Endothelial cell of umbilical vein (primary cell): Measurements from ENCODE around the gene SNX9. TPM values are rescaled to one million over a fixed set of nuclear protein-coding genes. Genes with fewer than 3 reads are reported as not detected.

Experiments
- BruUV-seq: library from RNA; stranded (reverse); fragments of 400-500 nt; replicated peaks from 2 replicates; lab custom pipeline; 2021; lab: Mats Ljungman, UMichigan
- CTCF ChIA-PET: fragments of 300-600, 350-600 bp; sonication (Branson Sonifier 250); formaldehyde crosslinking; loops from one replicate; lab custom pipeline; 2021; ENCODE audit warnings: antibody characterized with exemption, inconsistent platforms; lab: Charles Lee
- POLR2A ChIA-PET: fragments of 300-600, 350-600 bp; sonication (Branson Sonifier 250); formaldehyde crosslinking; loops from one replicate; lab custom pipeline; 2021; ENCODE audit warnings: antibody characterized with exemption, inconsistent platforms; lab: Charles Lee
- DNase-seq: peaks from one replicate; pipeline ENCODE4 v3.0.0-alpha.2; 2011; ENCODE audit warnings: low read depth, low spot score
- FAIRE-seq: peaks from 2 replicates; lab custom pipeline; 2011; peaks lifted over from hg19 to GRCh38; lab: Jason Lieb, UNC
- H2AFZ ChIP-seq: 2 replicates; pipeline ENCODE4 v1.6.0; 2012; ENCODE audit warnings: low read depth, low read length, control low read depth, inconsistent platforms
- H3K27ac ChIP-seq: 2 replicates; pipeline ENCODE4 v1.5.1; 2011; ENCODE audit warnings: low read depth, mild to moderate bottlenecking, control low read depth, low read length, moderate library complexity; ENCODE audit not compliant: insufficient read depth
- H3K27me3 ChIP-seq, 2 experiments: 2 replicates each; pipeline versions ENCODE4 v1.6.0 to v1.6.1; 2011; ENCODE audit warnings: low read length in 2 of 2, mixed read lengths in 1 of 2; ENCODE audit not compliant: control insufficient read depth in 2 of 2, insufficient read depth in 2 of 2
- H3K36me3 ChIP-seq, 2 experiments: 2 replicates in 1 of 2; 3 replicates in 1 of 2; pipeline ENCODE4 v1.5.1; 2011; ENCODE audit warnings: low read length in 2 of 2, mild to moderate bottlenecking in 1 of 2, moderate library complexity in 1 of 2; ENCODE audit not compliant: control insufficient read depth in 2 of 2, insufficient read depth in 2 of 2; ENCODE audit errors: extremely low read depth in 1 of 2
- H3K4me1 ChIP-seq: 3 replicates; pipeline ENCODE4 v1.5.1; 2011; ENCODE audit warnings: mild to moderate bottlenecking, low read length; ENCODE audit not compliant: control insufficient read depth, insufficient read depth; ENCODE audit errors: extremely low read depth
- H3K4me2 ChIP-seq: 2 replicates; pipeline ENCODE4 v1.6.1; 2011; ENCODE audit warnings: low read length, control low read depth, mixed read lengths; ENCODE audit not compliant: insufficient read depth
- H3K4me3 ChIP-seq, 3 experiments: fragments of 200-600 bp in 1 of 3; sonication (generic), shearing (Covaris generic) in 1 of 3; replicated peaks in 1 of 3; 2 replicates each; pipeline ENCODE4 v1.5.1; 2011 to 2016; ENCODE audit warnings: control low read depth in 3 of 3, low read length in 3 of 3, mild to moderate bottlenecking in 2 of 3, inconsistent platforms in 1 of 3, low read depth in 1 of 3, moderate library complexity in 1 of 3; ENCODE audit not compliant: insufficient read depth in 1 of 3
- H3K79me2 ChIP-seq: 2 replicates; pipeline ENCODE4 v1.6.0; 2012; ENCODE audit warnings: low read length, inconsistent platforms; ENCODE audit not compliant: control insufficient read depth, insufficient read depth
- H3K9ac ChIP-seq: replicated peaks from 2 replicates; pipeline ENCODE3; 2011; ENCODE audit warnings: low read length, control low read depth; ENCODE audit not compliant: insufficient read depth; ENCODE audit errors: extremely low read depth
- H3K9me1 ChIP-seq: replicated peaks from 3 replicates; pipeline ENCODE4 v1.6.0; 2011; ENCODE audit warnings: mild to moderate bottlenecking, low read length; ENCODE audit not compliant: control insufficient read depth, insufficient read depth; ENCODE audit errors: extremely low read depth
- H3K9me3 ChIP-seq: replicated peaks from 2 replicates; pipeline ENCODE4 v1.5.1; 2012; ENCODE audit warnings: low read length, inconsistent platforms; ENCODE audit not compliant: control insufficient read depth, insufficient read depth
- H4K20me1 ChIP-seq: replicated peaks from 2 replicates; pipeline ENCODE3; 2011; ENCODE audit warnings: mild to moderate bottlenecking, low read length; ENCODE audit not compliant: control insufficient read depth, insufficient read depth; ENCODE audit errors: extremely low read depth
- EZH2 ChIP-seq: IDR thresholded peaks from 2 replicates; pipeline ENCODE4 v1.6.1; 2012; ENCODE audit warnings: borderline replicate concordance, low read depth, mild to moderate bottlenecking, moderate library complexity, low read length, inconsistent platforms; ENCODE audit not compliant: severe bottlenecking
- FOS ChIP-seq: IDR thresholded peaks from 2 replicates; pipeline ENCODE4 v1.6.1; 2011; ENCODE audit warnings: mild to moderate bottlenecking, low read length, moderate library complexity, borderline replicate concordance; ENCODE audit not compliant: insufficient read depth
- GATA2 ChIP-seq: IDR thresholded peaks from 2 replicates; pipeline ENCODE4 v1.7.0; 2011; ENCODE audit warnings: low read depth, mild to moderate bottlenecking, moderate library complexity, mixed read lengths, low read length; ENCODE audit not compliant: insufficient read length, insufficient read depth
- JUN ChIP-seq: IDR thresholded peaks from 2 replicates; pipeline ENCODE4 v1.6.1; 2011; ENCODE audit warnings: borderline replicate concordance, low read depth; ENCODE audit not compliant: insufficient read length, insufficient read depth
- MAX ChIP-seq: IDR thresholded peaks from 2 replicates; pipeline ENCODE4 v1.6.1; 2011; ENCODE audit not compliant: insufficient read depth, insufficient read length
- MYC ChIP-seq: IDR thresholded peaks from one replicate; pipeline ENCODE4 v1.6.1; 2011; ENCODE audit warnings: mild to moderate bottlenecking, low read depth, low read length
- POLR2A ChIP-seq: IDR thresholded peaks from 2 replicates; pipeline ENCODE4 v1.6.1; 2012; ENCODE audit warnings: low read depth, mild to moderate bottlenecking, control low read depth, low read length
- POLR2AphosphoS5 ChIP-seq: IDR thresholded peaks from 2 replicates; pipeline ENCODE4 v1.6.1; 2012; ENCODE audit warnings: low read depth, mild to moderate bottlenecking, control low read depth, low read length, moderate library complexity; ENCODE audit not compliant: insufficient read depth
- dilution Hi-C: fragments of 300-500 bp; cut with MboI; formaldehyde crosslinking; loops from one replicate; pipeline ENCODE4 v1.15.0; 2019; ENCODE audit warnings: low sequenced_read_pairs; ENCODE audit not compliant: extremely low pct_ligation_motif_present
- intact Hi-C: fragments of 100-400 bp; cut with micrococcal nuclease; formaldehyde crosslinking; loops from one replicate; pipeline ENCODE4 v1.10.0; 2022
- polyA plus RNA-seq, 4 experiments: library from polyadenylated mRNA; depleted of rRNA in 3 of 4; stranded (reverse) in 3 of 4; unstranded in 1 of 4; fragments of >200 nt; gene quantifications; 2 replicates each; pipeline versions ENCODE4 v1.2.1 to v1.2.3, GENCODE V29; 2011 to 2012; ENCODE audit warnings: missing spikeins in 1 of 4
- total RNA-seq: library from RNA; stranded (reverse); gene quantifications from 2 replicates; pipeline ENCODE4 v1.2.3, GENCODE V29; 2021
- TF ChIP-seq, protein P1 (sequence below), 2 donors: IDR thresholded peaks; 1 replicate in 1 of 2; 2 replicates in 1 of 2; pipeline ENCODE4 v1.5.1; 2011; ENCODE audit warnings: low read length in 2 of 2, mild to moderate bottlenecking in 2 of 2, moderate library complexity in 2 of 2, control low read depth in 1 of 2, inconsistent platforms in 1 of 2, low read depth in 1 of 2; ENCODE audit not compliant: insufficient read depth in 1 of 2; ENCODE audit errors: extremely low read depth in 1 of 2

The SNX9 gene
- total and polyA plus RNA-seq, 2 donors (not counting 3 experiments of a cell fraction or from before 2014, with no cell fraction given), result 27.5 to 54.5 TPM

- Histone ChIP-seq H3K4me3 (no peak overlapping the region), H3K4me2 (no peak overlapping the region), H3K36me3 (peaks cover 6 to 13% of the 10 kb centered on the region in 2 experiments), H3K9ac (no peak overlapping the region), H3K9me3 (no peaks in the 10 kb centered on the region), H3K4me1 (peaks cover 2% of the 10 kb centered on the region), H4K20me1 (no peaks in the 10 kb centered on the region), H2AFZ (no peak overlapping the region), H3K27ac (no peak overlapping the region), H3K79me2 (peaks cover 8% of the 10 kb centered on the region), H3K27me3 (no peaks in the 10 kb centered on the region), H3K9me1 (no peaks in the 10 kb centered on the region)
- TF ChIP-seq EZH2, result no peak
- TF ChIP-seq MYC, result no peak
- TF ChIP-seq, protein P1, sequence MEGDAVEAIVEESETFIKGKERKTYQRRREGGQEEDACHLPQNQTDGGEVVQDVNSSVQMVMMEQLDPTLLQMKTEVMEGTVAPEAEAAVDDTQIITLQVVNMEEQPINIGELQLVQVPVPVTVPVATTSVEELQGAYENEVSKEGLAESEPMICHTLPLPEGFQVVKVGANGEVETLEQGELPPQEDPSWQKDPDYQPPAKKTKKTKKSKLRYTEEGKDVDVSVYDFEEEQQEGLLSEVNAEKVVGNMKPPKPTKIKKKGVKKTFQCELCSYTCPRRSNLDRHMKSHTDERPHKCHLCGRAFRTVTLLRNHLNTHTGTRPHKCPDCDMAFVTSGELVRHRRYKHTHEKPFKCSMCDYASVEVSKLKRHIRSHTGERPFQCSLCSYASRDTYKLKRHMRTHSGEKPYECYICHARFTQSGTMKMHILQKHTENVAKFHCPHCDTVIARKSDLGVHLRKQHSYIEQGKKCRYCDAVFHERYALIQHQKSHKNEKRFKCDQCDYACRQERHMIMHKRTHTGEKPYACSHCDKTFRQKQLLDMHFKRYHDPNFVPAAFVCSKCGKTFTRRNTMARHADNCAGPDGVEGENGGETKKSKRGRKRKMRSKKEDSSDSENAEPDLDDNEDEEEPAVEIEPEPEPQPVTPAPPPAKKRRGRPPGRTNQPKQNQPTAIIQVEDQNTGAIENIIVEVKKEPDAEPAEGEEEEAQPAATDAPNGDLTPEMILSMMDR (IDR thresholded peaks at IDR 0.05; ENCODE audit: extremely low read depth in 1 of 2, insufficient read depth in 1 of 2, low read depth in 1 of 2, low read length in 2 of 2), result no peak
- TF ChIP-seq JUN, result no peak
- no peak for TF ChIP-seq MAX
- TF ChIP-seq FOS, result no peak
- TF ChIP-seq GATA2, result no peak
- TF ChIP-seq POLR2AphosphoS5, result no peak
- TF ChIP-seq POLR2A, result no peak
- FAIRE-seq (no peak), DNase-seq (no peak)
- ChIA-PET POLR2A (interaction anchor here (0.6 kb wide), 1 partner anchor 225 kb away, joined by 3 read pairs; no protein-coding TSS in a partner anchor), CTCF (interaction anchor here (0.6 to 1.9 kb wide), 3 partner anchors 11 to 120 kb away, joined by 3 to 4 read pairs (median 3); no protein-coding TSS in a partner anchor)
- intact Hi-C loops (loop anchor here (10.0 kb wide), 1 partner anchor 557 kb away; the partner anchor contains the start of gene TMEM242), dilution Hi-C loops (no loop called here)
- BruUV-seq, result no TSS peak
Measured at GRCh38 chr6:157881342-157881741, 58.3 kb downstream of the SNX9 start.
